ENCODE data around the gene SH2D3A.

- TF ChIP-seq CTCF (IDR thresholded peaks at IDR 0.05; ENCODE audit: poor library complexity) (no peak), EZH2 (IDR thresholded peaks at IDR 0.05; ENCODE audit: borderline replicate concordance) (no peak), EZH2phosphoT487 (IDR thresholded peaks at IDR 0.05; ENCODE audit: low read depth, severe bottlenecking, unreplicated experiment) (no peak)
These were observed 58.9 kb downstream of the SH2D3A start for GRCh38 chr19:6708346-6708745.

All from hepatocyte (in vitro differentiated cells).